OCI-LY1 (cell line): ENCODE results near the gene CLVS2.

Experiments used
- EZH2 ChIP-seq: fragments of 200-600 bp; sonication (generic), shearing (Covaris generic); IDR thresholded peaks from 2 replicates; pipeline ENCODE4 v1.8.0; 2017; ENCODE audit warnings: borderline replicate concordance, mixed run types, mild to moderate bottlenecking, antibody characterized with exemption, low read length, moderate library complexity, mixed read lengths
- TF ChIP-seq, protein P1 (sequence below): fragments of 200-600 bp; sonication (generic), shearing (Covaris generic); IDR thresholded peaks from 2 replicates; pipeline ENCODE4 v1.5.1; 2017; ENCODE audit warnings: mild to moderate bottlenecking, antibody characterized with exemption, low read length, moderate library complexity, mixed read lengths

DNA sequence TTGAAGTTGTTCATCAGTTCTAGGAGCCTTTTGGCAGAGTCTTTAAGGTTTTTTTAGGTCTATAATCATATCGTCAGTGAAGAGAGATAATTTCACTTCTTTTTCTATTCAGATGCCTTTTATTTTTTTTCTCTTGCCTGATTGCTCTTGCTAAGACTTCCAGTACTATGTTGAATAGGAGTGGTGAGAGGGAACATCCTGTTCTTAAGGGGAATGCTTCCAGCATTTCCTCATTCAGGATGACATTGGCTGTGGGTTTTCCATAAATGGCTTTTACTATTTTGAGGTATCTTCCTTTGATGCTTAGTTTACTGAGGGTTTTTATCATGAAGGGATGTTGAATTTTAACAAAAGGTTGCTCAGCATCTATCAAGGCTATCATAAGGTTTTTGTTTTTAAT lies 109.5 kb downstream of the CLVS2 start:
- TF ChIP-seq, protein P1, sequence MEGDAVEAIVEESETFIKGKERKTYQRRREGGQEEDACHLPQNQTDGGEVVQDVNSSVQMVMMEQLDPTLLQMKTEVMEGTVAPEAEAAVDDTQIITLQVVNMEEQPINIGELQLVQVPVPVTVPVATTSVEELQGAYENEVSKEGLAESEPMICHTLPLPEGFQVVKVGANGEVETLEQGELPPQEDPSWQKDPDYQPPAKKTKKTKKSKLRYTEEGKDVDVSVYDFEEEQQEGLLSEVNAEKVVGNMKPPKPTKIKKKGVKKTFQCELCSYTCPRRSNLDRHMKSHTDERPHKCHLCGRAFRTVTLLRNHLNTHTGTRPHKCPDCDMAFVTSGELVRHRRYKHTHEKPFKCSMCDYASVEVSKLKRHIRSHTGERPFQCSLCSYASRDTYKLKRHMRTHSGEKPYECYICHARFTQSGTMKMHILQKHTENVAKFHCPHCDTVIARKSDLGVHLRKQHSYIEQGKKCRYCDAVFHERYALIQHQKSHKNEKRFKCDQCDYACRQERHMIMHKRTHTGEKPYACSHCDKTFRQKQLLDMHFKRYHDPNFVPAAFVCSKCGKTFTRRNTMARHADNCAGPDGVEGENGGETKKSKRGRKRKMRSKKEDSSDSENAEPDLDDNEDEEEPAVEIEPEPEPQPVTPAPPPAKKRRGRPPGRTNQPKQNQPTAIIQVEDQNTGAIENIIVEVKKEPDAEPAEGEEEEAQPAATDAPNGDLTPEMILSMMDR: no peak
- TF ChIP-seq EZH2: no peak
